Ascending aorta (tissue), 2 donors: Measurements from ENCODE around the gene CXCR1. TPM values are rescaled to one million over a fixed set of nuclear protein-coding genes. Genes with fewer than 3 reads are reported as not detected.
"Not testable (repeated sequence)": the region's sequence is repeated elsewhere in the genome, so short reads cannot be mapped to it uniquely, and the experiment has no call there.

Source experiments
- DNase-seq, 2 donors: peaks; one replicate each; pipeline ENCODE4 v3.0.0-alpha.2; 2019; ENCODE audit warnings: low spot score in 2 of 2
- H3K27ac ChIP-seq, 2 donors: fragments of 200-600 bp; sonication (generic); one replicate each; pipeline ENCODE4 v1.5.1; 2016 to 2017; ENCODE audit warnings: mild to moderate bottlenecking in 1 of 2
- H3K27me3 ChIP-seq: fragments of 200-600 bp; sonication (generic); one replicate; pipeline ENCODE4 v1.5.1; 2017
- H3K36me3 ChIP-seq, 2 donors: fragments of 200-600 bp; sonication (generic); one replicate each; pipeline ENCODE4 v1.5.1; 2016
- H3K4me1 ChIP-seq, 2 donors: fragments of 200-600 bp; sonication (generic); one replicate each; pipeline ENCODE4 v1.5.1; 2016 to 2017; ENCODE audit warnings: mild to moderate bottlenecking in 1 of 2
- H3K4me3 ChIP-seq, 2 donors: fragments of 200-600 bp; sonication (generic); one replicate each; pipeline ENCODE4 v1.5.1; 2016 to 2017; ENCODE audit warnings: mild to moderate bottlenecking in 1 of 2
- H3K9me3 ChIP-seq, 2 donors: fragments of 200-600 bp; sonication (generic); one replicate each; pipeline ENCODE4 v1.5.1; 2016
- intact Hi-C: fragments of 100-400 bp; cut with DNase I; formaldehyde crosslinking; loops from one replicate; pipeline ENCODE4 v1.15.1; 2023
- total RNA-seq: library from RNA; depleted of rRNA; stranded (reverse); fragments of >200 nt; gene quantifications from one replicate; pipeline ENCODE4 v1.1.0, GENCODE V29; 2016
- TF ChIP-seq, protein P1 (sequence below), 3 experiments: fragments of 200-600 bp in 2 of 3; fragments of 450-650 bp in 1 of 3; sonication (generic) in 2 of 3; IDR thresholded peaks; one replicate each; pipeline ENCODE4 v1.5.1; 2016 to 2019; ENCODE audit warnings: antibody characterized with exemption in 3 of 3, mild to moderate bottlenecking in 1 of 3, moderate library complexity in 1 of 3

CXCR1 gene
- total RNA-seq, 1 donor from 2014 or later = not detected

DNA sequence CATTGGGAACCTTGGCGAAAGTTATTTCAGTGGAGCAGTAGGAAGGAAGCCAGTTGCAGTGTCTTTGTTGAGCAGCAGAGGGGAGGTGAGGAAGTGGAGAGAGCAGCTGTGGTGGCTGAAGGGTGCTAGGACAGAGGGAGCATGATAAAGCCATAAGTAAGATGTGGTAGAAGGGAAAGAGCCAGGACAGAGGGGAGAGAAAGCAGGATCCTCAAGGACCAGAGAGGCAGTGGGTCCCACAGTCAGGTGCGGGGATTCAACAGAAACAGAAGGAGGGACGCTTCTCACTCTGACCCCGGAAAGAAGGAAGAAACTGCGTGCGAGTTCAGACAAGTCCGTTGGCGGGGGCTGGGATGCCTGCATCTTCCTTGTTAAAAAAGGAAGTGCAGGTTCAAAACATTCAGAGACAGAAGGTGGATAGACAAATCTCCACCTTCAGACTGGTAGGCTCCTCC is 41.1 kb downstream of the CXCR1 start, which contains the start of gene CXCR2:
TSS of gene CXCR2 (plus strand) at position 403 of the 455 bp plus-strand sequence. CDS start 8,774 bp downstream, outside the sequence.
- no peaks in the 10 kb centered on the region for H3K4me1 ChIP-seq
- H3K4me3 ChIP-seq = no peak within 1 kb of the TSS
- H3K36me3 ChIP-seq = no peaks in the 10 kb centered on the region
- H3K27me3 ChIP-seq = no peaks in the 10 kb centered on the region
- intact Hi-C loops = no loop called here
- peak in 1 of 2 donors; percentile 63 for DNase-seq
- TF ChIP-seq, protein P1, sequence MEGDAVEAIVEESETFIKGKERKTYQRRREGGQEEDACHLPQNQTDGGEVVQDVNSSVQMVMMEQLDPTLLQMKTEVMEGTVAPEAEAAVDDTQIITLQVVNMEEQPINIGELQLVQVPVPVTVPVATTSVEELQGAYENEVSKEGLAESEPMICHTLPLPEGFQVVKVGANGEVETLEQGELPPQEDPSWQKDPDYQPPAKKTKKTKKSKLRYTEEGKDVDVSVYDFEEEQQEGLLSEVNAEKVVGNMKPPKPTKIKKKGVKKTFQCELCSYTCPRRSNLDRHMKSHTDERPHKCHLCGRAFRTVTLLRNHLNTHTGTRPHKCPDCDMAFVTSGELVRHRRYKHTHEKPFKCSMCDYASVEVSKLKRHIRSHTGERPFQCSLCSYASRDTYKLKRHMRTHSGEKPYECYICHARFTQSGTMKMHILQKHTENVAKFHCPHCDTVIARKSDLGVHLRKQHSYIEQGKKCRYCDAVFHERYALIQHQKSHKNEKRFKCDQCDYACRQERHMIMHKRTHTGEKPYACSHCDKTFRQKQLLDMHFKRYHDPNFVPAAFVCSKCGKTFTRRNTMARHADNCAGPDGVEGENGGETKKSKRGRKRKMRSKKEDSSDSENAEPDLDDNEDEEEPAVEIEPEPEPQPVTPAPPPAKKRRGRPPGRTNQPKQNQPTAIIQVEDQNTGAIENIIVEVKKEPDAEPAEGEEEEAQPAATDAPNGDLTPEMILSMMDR (IDR thresholded peaks at IDR 0.05) = no peak
- H3K27ac ChIP-seq = no peak within 1 kb of the TSS
- peaks cover 11 to 25% of the 10 kb centered on the region in 2 donors for H3K9me3 ChIP-seq

DNA sequence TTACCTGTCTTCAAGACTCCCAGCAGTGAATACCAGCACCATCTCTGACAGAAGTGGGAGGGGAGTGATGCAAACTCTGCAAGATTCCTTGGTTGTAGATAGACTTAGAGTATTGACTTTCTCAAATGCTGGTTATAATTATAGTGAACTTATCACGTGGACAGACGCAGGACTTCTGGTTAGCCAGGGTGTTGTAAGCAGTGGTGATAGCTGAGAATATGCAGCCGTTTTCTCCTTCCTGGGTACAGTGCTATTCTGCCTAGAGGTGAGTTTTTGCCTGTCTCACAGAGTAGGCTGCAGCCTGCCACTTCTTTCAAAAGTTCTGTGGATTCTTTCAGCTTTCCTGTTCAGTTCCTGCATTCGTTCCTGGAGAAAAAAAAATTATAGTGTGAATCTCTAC is 41.7 kb downstream of the CXCR1 start:
- Histone ChIP-seq H3K36me3 (no peaks in the 10 kb centered on the region), H3K4me1 (no peaks in the 10 kb centered on the region), H3K4me3 (no peak overlapping the region), H3K9me3 (peaks cover 11 to 25% of the 10 kb centered on the region in 2 donors), H3K27me3 (no peaks in the 10 kb centered on the region), H3K27ac (no peak overlapping the region)
- intact Hi-C loops = no loop called here
- TF ChIP-seq, protein P1 (IDR thresholded peaks at IDR 0.05) = no peak
- no peak for DNase-seq

DNA sequence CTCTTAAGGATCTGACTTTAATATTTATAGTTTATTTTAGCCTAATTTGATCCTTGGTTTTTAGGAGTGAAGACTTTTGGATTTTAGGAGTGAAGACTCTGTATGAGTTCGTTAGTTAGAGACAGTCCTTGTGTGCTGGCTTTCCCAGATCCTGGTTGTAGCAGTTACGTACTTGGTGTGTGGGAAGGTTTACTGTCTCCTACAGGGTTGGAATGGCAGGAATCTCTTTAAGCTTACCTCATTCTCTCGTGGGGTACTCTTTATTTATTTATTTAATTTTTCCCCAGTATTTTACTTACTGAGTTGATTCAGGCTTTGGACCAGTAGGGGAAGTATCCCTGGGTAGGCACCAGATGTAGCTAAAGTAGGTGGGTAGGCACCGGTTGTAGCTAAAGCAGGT is 42.8 kb downstream of the CXCR1 start:
- intact Hi-C loops = no loop called here
- TF ChIP-seq, protein P1 (IDR thresholded peaks at IDR 0.05) = no peak
- Histone ChIP-seq H3K9me3 (peaks cover 11 to 25% of the 10 kb centered on the region in 2 donors), H3K27ac (no peak overlapping the region), H3K36me3 (no peaks in the 10 kb centered on the region), H3K4me1 (no peaks in the 10 kb centered on the region), H3K4me3 (no peak overlapping the region), H3K27me3 (no peaks in the 10 kb centered on the region)
- no peak for DNase-seq

DNA sequence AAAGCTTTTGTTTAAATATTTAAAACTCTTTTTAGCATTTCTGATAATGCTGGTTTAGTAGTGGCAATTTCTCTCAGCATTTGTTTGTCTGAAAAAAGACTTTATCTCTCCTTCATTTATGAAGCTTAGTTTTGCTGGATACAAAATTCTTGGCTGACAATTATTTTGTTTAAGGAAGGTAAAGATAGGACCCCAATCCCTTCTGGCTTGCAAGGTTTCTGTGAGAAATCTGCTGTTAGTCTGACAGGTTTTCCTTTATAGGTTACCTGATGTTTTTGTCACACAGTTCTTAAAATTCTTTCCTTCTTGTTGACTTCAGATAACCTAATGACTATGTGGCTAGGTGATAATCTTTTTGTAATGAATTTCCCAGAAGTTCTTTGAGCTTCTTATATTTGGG is 44.5 kb downstream of the CXCR1 start:
- DNase-seq, intact Hi-C loops: not testable (repeated sequence)

DNA sequence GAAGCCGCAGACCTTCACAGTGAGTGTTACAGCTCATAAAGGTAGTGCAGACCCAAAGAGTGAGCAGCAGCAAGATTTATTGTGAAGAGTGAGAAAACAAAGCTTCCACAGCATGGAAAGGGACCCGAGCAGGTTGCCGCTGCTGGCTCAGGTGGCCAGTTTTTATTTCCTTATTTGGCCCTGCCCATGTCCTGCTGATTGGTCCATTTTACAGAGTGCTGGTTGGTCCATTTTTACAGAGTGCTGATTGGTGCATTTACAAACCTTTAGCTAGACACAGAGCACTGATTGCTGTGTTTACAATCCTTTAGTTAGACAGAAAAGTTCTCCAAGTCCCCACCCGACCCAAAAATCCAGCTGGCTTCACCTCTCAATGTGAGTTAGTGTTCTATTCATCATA is 45.0 kb downstream of the CXCR1 start:
- peaks cover 15 to 27% of the 10 kb centered on the region in 2 donors for H3K9me3 ChIP-seq
- H3K36me3 ChIP-seq, intact Hi-C loops, DNase-seq, H3K4me1 ChIP-seq, H3K27ac ChIP-seq, H3K4me3 ChIP-seq, H3K27me3 ChIP-seq: not testable (repeated sequence)

More for the DNA sequence above, 44.5 kb downstream of the CXCR1 start:
- peaks cover 11 to 25% of the 10 kb centered on the region in 2 donors for H3K9me3 ChIP-seq
- H3K27ac ChIP-seq, H3K36me3 ChIP-seq, H3K27me3 ChIP-seq, H3K4me1 ChIP-seq, H3K4me3 ChIP-seq: not testable (repeated sequence)

Other genes with a start within 250 kb of the CXCR1 start
- 1,334 TPM for gene TNS1, start 164.0 kb downstream of the CXCR1 start, total RNA-seq
- not detected for gene RUFY4, start 97.7 kb downstream of the CXCR1 start, total RNA-seq
- gene CXCR2, start 40.9 kb downstream of the CXCR1 start, total RNA-seq = not detected
- 237 TPM for gene ARPC2, start 50.2 kb upstream of the CXCR1 start, total RNA-seq
- not detected for gene GPBAR1, start 94.1 kb upstream of the CXCR1 start, total RNA-seq
- 73.7 TPM for gene AAMP, start 103.2 kb upstream of the CXCR1 start, total RNA-seq
- 45.8 TPM for gene PNKD, start 103.6 kb upstream of the CXCR1 start, total RNA-seq
- gene TMBIM1, start 125.5 kb upstream of the CXCR1 start, total RNA-seq = 320 TPM
- not detected for gene CATIP, start 189.9 kb upstream of the CXCR1 start, total RNA-seq
- gene SLC11A1, start 215.3 kb upstream of the CXCR1 start, total RNA-seq = 16.4 TPM
- gene CTDSP1, start 232.9 kb upstream of the CXCR1 start, total RNA-seq = 144 TPM